Measurements from ENCODE around the gene PI4KA. TPM values are rescaled to one million over a fixed set of nuclear protein-coding genes. Genes with fewer than 3 reads are reported as not detected.
"Not testable (repeated sequence)": the region's sequence is repeated elsewhere in the genome, so short reads cannot be mapped to it uniquely, and the experiment has no call there.

The PI4KA gene
- total RNA-seq, 8 experiments from 2014 or later: 22.4 to 76.9 (median 36.2) TPM

GRCh38 chr22:20721409-20722218 lies 137.0 kb downstream of the PI4KA start:
- 73 to 100% (median 94%) methylated on average over 2 to 7 of the region's 13 CpGs; no CpG with 5 or more reads in 2 of the 10 experiments for WGBS, 10 experiments
- no peaks in the 10 kb centered on the region for H3K4me1 ChIP-seq (replicated peaks in 1 of 2)
- ATAC-seq (replicated peaks in 6 of 8): no peak
- peak overlapping the region; percentile 25 to 44 for H3K27ac ChIP-seq
- H3K4me3 ChIP-seq: no peak overlapping the region
- in situ Hi-C loops (cut with MboI; ENCODE audit: low pct_unique_long_range_greater_than_20kb in 2 of 9, low sequenced_read_pairs in 9 of 9, unreplicated experiment in 9 of 9): no loop called here

GRCh38 chr22:20720692-20721408 lies 137.8 kb downstream of the PI4KA start:
- WGBS, 10 experiments: 83 to 97% (median 92%) methylated on average over 2 to 9 of the region's 13 CpGs; no CpG with 5 or more reads in 1 of the 10 experiments
- in situ Hi-C loops (cut with MboI; ENCODE audit: low pct_unique_long_range_greater_than_20kb in 2 of 9, low sequenced_read_pairs in 9 of 9, unreplicated experiment in 9 of 9): no loop called here

GRCh38 chr22:20718727-20719126 lies 139.9 kb downstream of the PI4KA start:
- H3K4me3 ChIP-seq; H3K27ac ChIP-seq; H3K4me1 ChIP-seq (replicated peaks in 1 of 2); in situ Hi-C loops (cut with MboI; ENCODE audit: low pct_unique_long_range_greater_than_20kb in 2 of 9, low sequenced_read_pairs in 9 of 9, unreplicated experiment in 9 of 9): not testable (repeated sequence)
- peak in 3 of 8 experiments; percentile 40 to 79 (median 46) for ATAC-seq (replicated peaks in 6 of 8)
- WGBS, 10 experiments: 70 to 90% (median 80%) methylated on average over 1 to 2 of the region's 13 CpGs; no CpG with 5 or more reads in 7 of the 10 experiments

More at GRCh38 chr22:20720692-20721408, 137.8 kb downstream of the PI4KA start:
- H3K4me3 ChIP-seq: no peak overlapping the region
- no peaks in the 10 kb centered on the region for H3K4me1 ChIP-seq (replicated peaks in 1 of 2)
- peak overlapping the region in 1 of 2 donors; percentile 33 for H3K27ac ChIP-seq
- no peak for ATAC-seq (replicated peaks in 6 of 8)

- H3K4me1 ChIP-seq (replicated peaks in 1 of 2); H3K27ac ChIP-seq; ATAC-seq (replicated peaks in 6 of 8); H3K4me3 ChIP-seq; in situ Hi-C loops (cut with MboI; ENCODE audit: low pct_unique_long_range_greater_than_20kb in 2 of 9, low sequenced_read_pairs in 9 of 9, unreplicated experiment in 9 of 9): not testable (repeated sequence)
- 60 to 89% (median 83%) methylated on average over 1 to 3 of the region's 7 CpGs; no CpG with 5 or more reads in 6 of the 10 experiments for WGBS, 10 experiments
These were observed 140.6 kb downstream of the PI4KA start for GRCh38 chr22:20717981-20718380.

- in situ Hi-C loops (cut with MboI; ENCODE audit: low pct_unique_long_range_greater_than_20kb in 2 of 9, low sequenced_read_pairs in 9 of 9, unreplicated experiment in 9 of 9); H3K4me3 ChIP-seq; H3K4me1 ChIP-seq (replicated peaks in 1 of 2); H3K27ac ChIP-seq: not testable (repeated sequence)
- ATAC-seq (replicated peaks in 6 of 8): peak in 2 of 8 experiments; percentile 27 to 42
- WGBS, 10 experiments: no CpG with 5 or more reads among the region's 17 CpGs
These were observed 141.3 kb downstream of the PI4KA start for GRCh38 chr22:20717213-20717866.

GRCh38 chr22:20713116-20713515 lies 145.5 kb downstream of the PI4KA start:
- H3K4me1 ChIP-seq (replicated peaks in 1 of 2); H3K27ac ChIP-seq; ATAC-seq (replicated peaks in 6 of 8); H3K4me3 ChIP-seq; in situ Hi-C loops (cut with MboI; ENCODE audit: low pct_unique_long_range_greater_than_20kb in 2 of 9, low sequenced_read_pairs in 9 of 9, unreplicated experiment in 9 of 9): not testable (repeated sequence)
- WGBS, 10 experiments: no CpG with 5 or more reads among the region's 13 CpGs

GRCh38 chr22:20709966-20710365 lies 148.6 kb downstream of the PI4KA start:
- in situ Hi-C loops (cut with MboI; ENCODE audit: low pct_unique_long_range_greater_than_20kb in 2 of 9, low sequenced_read_pairs in 9 of 9, unreplicated experiment in 9 of 9): not testable (repeated sequence)
- WGBS, 10 experiments: no CpG with 5 or more reads among the region's 11 CpGs

GRCh38 chr22:20707549-20708118 lies 151.0 kb downstream of the PI4KA start:
- 90% methylated on average over 2 of the region's 11 CpGs; no CpG with 5 or more reads in 8 of the 10 experiments for WGBS, 10 experiments
- in situ Hi-C loops (cut with MboI; ENCODE audit: low pct_unique_long_range_greater_than_20kb in 2 of 9, low sequenced_read_pairs in 9 of 9, unreplicated experiment in 9 of 9); H3K27ac ChIP-seq; H3K4me3 ChIP-seq; H3K4me1 ChIP-seq (replicated peaks in 1 of 2); ATAC-seq (replicated peaks in 6 of 8): not testable (repeated sequence)

More at GRCh38 chr22:20709966-20710365, 148.6 kb downstream of the PI4KA start:
- ATAC-seq (replicated peaks in 6 of 8); H3K4me3 ChIP-seq; H3K27ac ChIP-seq; H3K4me1 ChIP-seq (replicated peaks in 1 of 2): not testable (repeated sequence)

GRCh38 chr22:20703816-20704609 lies 154.6 kb downstream of the PI4KA start:
- H3K4me3 ChIP-seq: peak overlapping the region; percentile 4 to 80 (median 33)
- peaks cover 8 to 11% of the 10 kb centered on the region in 2 donors for H3K4me1 ChIP-seq (replicated peaks in 1 of 2)
- peak in 6 of 8 experiments; percentile 0 to 13 (median 3) for ATAC-seq (replicated peaks in 6 of 8)
- in situ Hi-C loops (cut with MboI; ENCODE audit: low pct_unique_long_range_greater_than_20kb in 2 of 9, low sequenced_read_pairs in 9 of 9, unreplicated experiment in 9 of 9); H3K27ac ChIP-seq: not testable (repeated sequence)
- 0 to 20% (median 0%) methylated on average over 1 of the region's 79 CpGs; no CpG with 5 or more reads in 5 of the 10 experiments for WGBS, 10 experiments

GRCh38 chr22:20703414-20703806 lies 155.2 kb downstream of the PI4KA start:
- no CpG with 5 or more reads among the region's 25 CpGs for WGBS, 10 experiments
- Histone ChIP-seq H3K4me3 (peak overlapping the region; percentile 38 to 87 (median 80)), H3K4me1 (replicated peaks in 1 of 2) (peaks cover 14 to 17% of the 10 kb centered on the region in 2 donors)
- H3K27ac ChIP-seq; in situ Hi-C loops (cut with MboI; ENCODE audit: low pct_unique_long_range_greater_than_20kb in 2 of 9, low sequenced_read_pairs in 9 of 9, unreplicated experiment in 9 of 9): not testable (repeated sequence)
- peak; percentile 16 to 41 (median 27) for ATAC-seq (replicated peaks in 6 of 8)

- no CpG with 5 or more reads among the region's 64 CpGs for WGBS, 10 experiments
- Histone ChIP-seq H3K27ac (peak overlapping the region; percentile 62 to 94), H3K4me3 (peak overlapping the region; percentile 38 to 87 (median 80)), H3K4me1 (replicated peaks in 1 of 2) (peaks cover 16 to 19% of the 10 kb centered on the region in 2 donors)
- in situ Hi-C loops (cut with MboI; ENCODE audit: low pct_unique_long_range_greater_than_20kb in 2 of 9, low sequenced_read_pairs in 9 of 9, unreplicated experiment in 9 of 9): not testable (repeated sequence)
- ATAC-seq (replicated peaks in 6 of 8): peak; percentile 68 to 85 (median 82)
These were observed 155.8 kb downstream of the PI4KA start for GRCh38 chr22:20702546-20703413.
